GM12865 (cell line): ENCODE results near the gene TMEM135.

ENCODE experiments used
- DNase-seq: peaks from one replicate; pipeline ENCODE4 v3.0.0; 2010; ENCODE audit warnings: low read depth
- H3K4me3 ChIP-seq: 2 replicates; pipeline ENCODE4 v1.5.1; 2011; ENCODE audit warnings: mild to moderate bottlenecking, low read depth, low read length, control low read depth
- TF ChIP-seq, protein P1 (sequence below): IDR thresholded peaks from 2 replicates; pipeline ENCODE4 v1.5.1; 2011; ENCODE audit warnings: low read length, control low read depth, low read depth, inconsistent platforms; ENCODE audit not compliant: insufficient read depth; ENCODE audit errors: missing control alignments

The TMEM135 gene

DNA sequence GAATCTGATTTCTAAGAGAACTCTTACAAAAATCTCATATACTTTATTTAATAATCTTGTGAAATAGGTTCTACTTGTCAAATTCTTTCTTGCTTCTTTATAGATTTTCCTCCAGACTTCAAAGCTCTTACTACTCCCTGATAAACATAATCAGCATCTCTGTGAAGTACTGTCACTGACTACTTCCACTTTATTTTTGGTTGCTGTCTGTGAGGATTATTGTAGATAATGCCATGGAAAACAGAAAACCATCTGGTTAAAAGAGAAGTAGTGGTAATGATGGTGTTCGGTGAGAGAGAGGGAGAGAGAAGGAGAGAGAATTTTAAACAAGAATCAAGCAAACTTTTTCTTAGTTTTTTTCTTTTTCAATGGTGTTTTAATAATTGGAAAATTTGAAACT lies 152.3 kb downstream of the TMEM135 start:
- DNase-seq: no peak
- H3K4me3 ChIP-seq: no peak overlapping the region
- TF ChIP-seq, protein P1, sequence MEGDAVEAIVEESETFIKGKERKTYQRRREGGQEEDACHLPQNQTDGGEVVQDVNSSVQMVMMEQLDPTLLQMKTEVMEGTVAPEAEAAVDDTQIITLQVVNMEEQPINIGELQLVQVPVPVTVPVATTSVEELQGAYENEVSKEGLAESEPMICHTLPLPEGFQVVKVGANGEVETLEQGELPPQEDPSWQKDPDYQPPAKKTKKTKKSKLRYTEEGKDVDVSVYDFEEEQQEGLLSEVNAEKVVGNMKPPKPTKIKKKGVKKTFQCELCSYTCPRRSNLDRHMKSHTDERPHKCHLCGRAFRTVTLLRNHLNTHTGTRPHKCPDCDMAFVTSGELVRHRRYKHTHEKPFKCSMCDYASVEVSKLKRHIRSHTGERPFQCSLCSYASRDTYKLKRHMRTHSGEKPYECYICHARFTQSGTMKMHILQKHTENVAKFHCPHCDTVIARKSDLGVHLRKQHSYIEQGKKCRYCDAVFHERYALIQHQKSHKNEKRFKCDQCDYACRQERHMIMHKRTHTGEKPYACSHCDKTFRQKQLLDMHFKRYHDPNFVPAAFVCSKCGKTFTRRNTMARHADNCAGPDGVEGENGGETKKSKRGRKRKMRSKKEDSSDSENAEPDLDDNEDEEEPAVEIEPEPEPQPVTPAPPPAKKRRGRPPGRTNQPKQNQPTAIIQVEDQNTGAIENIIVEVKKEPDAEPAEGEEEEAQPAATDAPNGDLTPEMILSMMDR: no peak

DNA sequence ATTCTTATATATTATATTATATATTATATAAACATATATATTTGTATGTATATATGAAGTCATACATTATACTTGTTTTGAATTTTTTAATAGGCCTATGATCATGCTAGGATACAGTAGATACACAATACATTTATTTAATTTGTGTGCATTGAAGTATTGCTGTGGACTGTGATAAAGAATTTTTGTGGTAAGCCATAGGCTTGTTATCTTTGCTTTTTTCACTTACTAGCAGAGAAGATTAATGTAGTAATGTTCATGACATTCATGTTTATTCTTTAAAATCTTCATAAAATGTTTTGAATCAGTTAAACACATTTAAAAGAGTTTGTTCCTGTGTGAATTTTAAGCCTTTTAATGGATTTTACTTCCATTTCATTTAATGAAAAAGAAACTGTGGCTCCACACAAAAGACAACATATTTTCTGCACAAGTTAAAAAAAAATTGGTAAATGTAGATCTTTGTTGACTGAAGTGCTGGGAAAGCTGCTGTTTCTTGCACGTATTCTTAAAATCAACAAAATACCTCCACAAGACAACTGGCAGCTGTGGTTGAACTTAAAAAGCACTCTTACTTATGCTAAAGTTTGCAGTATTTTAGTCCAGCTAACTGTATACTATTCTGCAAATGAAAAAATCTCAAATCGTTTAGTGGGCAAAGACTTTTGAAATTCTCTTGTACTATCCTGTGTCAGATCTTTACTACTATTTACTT lies 156.2 kb downstream of the TMEM135 start:
- no peak for DNase-seq
- no peak overlapping the region for H3K4me3 ChIP-seq
- TF ChIP-seq, protein P1: no peak

DNA sequence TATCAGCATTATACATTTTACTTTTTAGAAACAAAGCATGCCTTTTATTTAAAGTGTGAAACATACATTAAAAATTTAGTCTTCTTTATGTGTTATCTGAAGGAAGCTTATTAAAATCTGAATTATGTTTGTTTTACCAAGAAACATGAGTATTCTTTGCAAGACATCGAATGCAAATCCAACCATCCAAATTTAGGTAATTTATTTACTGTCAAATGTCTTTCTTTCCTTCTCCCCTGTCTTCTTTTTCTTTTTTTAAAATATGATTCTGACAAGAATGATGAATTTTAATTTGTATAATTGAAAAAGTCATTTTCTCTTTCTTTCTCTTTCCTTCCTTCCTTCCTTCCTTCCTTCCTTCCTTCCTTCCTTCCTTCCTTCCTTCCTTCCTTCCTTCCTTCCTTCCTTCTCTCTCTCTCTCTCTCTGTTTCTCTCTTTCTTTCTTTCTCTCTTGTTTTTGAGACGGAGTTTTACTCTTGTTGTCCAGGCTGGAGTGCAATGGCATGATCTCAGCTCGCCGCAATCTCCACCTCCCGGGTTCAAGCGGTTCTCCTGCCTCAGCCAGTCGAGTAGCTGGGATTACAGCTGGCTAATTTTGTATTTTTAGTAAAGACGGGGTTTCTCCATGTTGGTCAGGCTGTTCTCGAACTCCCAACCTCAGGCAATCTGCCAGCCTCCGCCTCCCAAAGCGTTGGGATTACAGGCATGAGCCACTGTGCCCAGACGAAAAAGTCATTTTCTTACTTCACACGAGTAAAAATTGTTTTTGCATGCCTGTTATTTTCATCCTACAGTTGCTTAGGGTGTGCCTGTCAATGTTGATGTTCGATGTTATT lies 157.5 kb downstream of the TMEM135 start:
- DNase-seq: no peak
- no peak overlapping the region for H3K4me3 ChIP-seq
- TF ChIP-seq, protein P1: no peak

DNA sequence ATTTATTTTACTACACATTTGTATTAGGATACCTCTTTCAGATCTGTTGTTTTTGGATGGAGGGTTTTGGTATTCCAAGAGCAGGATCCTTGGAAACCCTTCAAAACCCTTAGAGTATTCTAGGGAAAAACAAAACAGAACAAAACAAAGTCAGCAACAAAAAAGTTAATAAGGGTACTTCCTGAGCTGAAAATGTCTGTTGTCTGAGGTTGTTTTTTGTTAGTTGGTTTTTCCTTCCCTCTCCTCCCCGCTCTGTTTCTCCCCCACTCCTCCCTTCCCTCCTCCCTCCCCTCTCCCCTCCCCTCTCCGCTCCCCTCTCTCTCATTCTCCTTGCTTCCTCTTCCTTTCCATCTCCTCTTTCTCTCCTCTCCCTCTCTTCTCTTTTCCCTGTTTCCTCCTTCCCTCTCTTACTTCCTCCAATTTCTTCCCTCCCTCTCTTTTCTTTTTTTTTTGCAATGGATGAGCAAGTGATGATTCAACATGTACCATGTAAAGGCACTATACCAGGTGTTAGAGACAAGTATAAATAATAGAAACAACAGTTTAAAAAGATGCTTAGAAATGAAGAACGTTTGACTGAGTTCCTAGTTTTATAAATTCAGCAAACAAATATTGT lies 160.6 kb downstream of the TMEM135 start:
- no peak for DNase-seq
- H3K4me3 ChIP-seq: no peak overlapping the region
- TF ChIP-seq, protein P1: no peak

DNA sequence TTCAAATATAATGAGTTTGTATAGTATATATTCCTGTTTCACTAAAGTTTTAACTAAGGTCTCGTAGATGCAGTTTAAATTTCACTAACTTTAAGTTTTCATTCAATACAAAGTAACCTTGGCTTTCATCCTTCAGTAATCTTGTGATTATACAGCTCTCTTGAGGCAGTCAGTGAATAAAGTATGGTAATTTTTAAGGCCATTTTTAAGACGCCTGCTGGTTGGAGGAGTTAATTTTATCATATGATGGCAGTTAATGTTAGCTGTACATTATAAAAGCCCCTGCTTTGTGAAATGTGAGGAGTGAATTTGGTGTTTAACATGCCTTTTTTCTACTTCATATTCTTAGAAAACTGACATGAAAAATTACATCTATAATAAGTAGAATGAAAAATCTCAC lies 163.6 kb downstream of the TMEM135 start:
- no peak overlapping the region for H3K4me3 ChIP-seq
- TF ChIP-seq, protein P1: no peak
- DNase-seq: no peak

DNA sequence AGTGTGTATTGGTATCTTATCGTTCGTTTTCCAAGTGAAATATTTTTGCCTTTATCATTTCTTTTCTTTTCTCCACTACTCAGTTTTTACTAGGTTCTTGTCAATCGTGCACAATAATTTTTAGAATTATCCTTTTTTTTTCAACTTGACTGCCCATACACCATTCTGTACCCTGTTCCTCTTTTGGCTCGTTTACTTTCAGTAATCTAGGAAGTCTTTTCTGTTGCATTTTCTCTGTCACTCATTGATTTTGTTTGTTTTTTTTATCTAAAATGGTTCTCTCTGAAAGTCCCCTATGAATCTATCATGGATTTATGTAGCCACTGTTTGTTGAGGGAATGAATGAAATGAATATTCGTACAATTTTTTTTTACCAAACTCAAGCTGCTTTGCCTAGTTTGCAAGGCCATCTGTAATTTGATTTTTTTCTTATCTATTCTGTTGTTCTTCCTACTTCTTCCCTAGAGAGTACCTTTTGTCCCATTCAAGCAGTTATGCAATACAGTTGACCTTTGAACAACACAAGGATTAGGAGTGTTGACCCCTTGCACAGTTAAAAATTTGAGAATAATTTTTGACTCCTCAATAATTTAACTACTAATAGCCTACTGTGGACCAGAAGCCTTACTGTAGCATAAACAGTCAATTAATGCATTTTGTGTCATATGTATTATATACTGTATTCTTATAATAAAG lies 166.3 kb downstream of the TMEM135 start:
- DNase-seq: no peak
- TF ChIP-seq, protein P1: no peak
- H3K4me3 ChIP-seq: no peak overlapping the region
